Measurements from ENCODE around the gene SDS.

Gene SDS

DNA sequence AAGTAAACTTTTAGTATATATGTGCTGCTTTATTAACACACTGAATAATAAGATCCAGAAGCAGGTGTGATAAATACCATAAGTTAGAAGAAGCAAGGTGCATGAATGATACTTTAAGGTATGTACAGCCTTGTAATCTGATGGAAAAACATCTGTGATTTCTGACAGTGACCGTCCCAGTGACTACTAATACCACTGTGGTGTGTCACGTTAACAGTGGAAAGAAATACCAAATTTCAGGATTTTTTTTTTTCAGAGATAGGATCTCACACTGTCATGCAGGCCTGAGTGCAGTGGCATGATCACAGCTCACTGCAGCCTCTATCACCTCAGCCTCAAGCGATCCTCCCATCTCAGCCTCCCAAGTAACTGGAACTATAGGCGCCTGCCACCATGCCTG is 21.5 kb downstream of the SDS start:
- TF ChIP-seq, protein P1, sequence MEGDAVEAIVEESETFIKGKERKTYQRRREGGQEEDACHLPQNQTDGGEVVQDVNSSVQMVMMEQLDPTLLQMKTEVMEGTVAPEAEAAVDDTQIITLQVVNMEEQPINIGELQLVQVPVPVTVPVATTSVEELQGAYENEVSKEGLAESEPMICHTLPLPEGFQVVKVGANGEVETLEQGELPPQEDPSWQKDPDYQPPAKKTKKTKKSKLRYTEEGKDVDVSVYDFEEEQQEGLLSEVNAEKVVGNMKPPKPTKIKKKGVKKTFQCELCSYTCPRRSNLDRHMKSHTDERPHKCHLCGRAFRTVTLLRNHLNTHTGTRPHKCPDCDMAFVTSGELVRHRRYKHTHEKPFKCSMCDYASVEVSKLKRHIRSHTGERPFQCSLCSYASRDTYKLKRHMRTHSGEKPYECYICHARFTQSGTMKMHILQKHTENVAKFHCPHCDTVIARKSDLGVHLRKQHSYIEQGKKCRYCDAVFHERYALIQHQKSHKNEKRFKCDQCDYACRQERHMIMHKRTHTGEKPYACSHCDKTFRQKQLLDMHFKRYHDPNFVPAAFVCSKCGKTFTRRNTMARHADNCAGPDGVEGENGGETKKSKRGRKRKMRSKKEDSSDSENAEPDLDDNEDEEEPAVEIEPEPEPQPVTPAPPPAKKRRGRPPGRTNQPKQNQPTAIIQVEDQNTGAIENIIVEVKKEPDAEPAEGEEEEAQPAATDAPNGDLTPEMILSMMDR (IDR thresholded peaks at IDR 0.05; ENCODE audit: low read depth, low read length) = no peak
- H3K4me3 ChIP-seq (replicated peaks in 1 of 2; ENCODE audit: low read depth in 2 of 2, low read length in 2 of 2) = no peak overlapping the region
- no peak for DNase-seq (ENCODE audit: low read depth in 2 of 2)

- TF ChIP-seq, protein P1 (IDR thresholded peaks at IDR 0.05; ENCODE audit: low read depth, low read length) = no peak
- no peak for DNase-seq (ENCODE audit: low read depth in 2 of 2)
- no peak overlapping the region for H3K4me3 ChIP-seq (replicated peaks in 1 of 2; ENCODE audit: low read depth in 2 of 2, low read length in 2 of 2)
Observed at GRCh38 chr12:113381220-113381619, 22.5 kb downstream of the SDS start.

GRCh38 chr12:113378291-113378690 is 25.4 kb downstream of the SDS start:
- TF ChIP-seq, protein P1 (IDR thresholded peaks at IDR 0.05; ENCODE audit: low read depth, low read length) = no peak
- no peak overlapping the region for H3K4me3 ChIP-seq (replicated peaks in 1 of 2; ENCODE audit: low read depth in 2 of 2, low read length in 2 of 2)
- DNase-seq (ENCODE audit: low read depth in 2 of 2) = no peak

GRCh38 chr12:113374823-113375428 is 28.8 kb downstream of the SDS start:
- no peak for DNase-seq (ENCODE audit: low read depth in 2 of 2)
- no peak overlapping the region for H3K4me3 ChIP-seq (replicated peaks in 1 of 2; ENCODE audit: low read depth in 2 of 2, low read length in 2 of 2)
- TF ChIP-seq, protein P1 (IDR thresholded peaks at IDR 0.05; ENCODE audit: low read depth, low read length) = no peak

- TF ChIP-seq, protein P1 (IDR thresholded peaks at IDR 0.05; ENCODE audit: low read depth, low read length) = no peak
- H3K4me3 ChIP-seq (replicated peaks in 1 of 2; ENCODE audit: low read depth in 2 of 2, low read length in 2 of 2) = no peak overlapping the region
- no peak for DNase-seq (ENCODE audit: low read depth in 2 of 2)
Observed at GRCh38 chr12:113373969-113374368, 29.7 kb downstream of the SDS start.

DNA sequence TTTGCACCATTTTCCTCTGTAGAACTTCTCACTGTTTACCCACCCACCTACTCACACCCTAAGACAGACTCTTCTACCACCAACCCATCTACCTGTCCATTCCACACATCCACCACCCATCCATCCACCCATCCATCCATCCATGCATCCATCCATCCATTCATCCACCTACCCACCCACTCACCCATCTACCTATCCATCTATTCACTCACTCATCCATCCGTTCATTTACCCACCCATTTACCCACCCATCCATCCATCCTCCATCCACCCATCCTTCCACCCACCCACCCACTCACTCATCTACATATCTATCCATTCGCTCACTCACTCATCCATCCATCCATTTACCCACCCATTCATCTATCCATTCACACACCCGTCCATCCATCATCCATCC is 30.2 kb downstream of the SDS start:
- no peak for DNase-seq (ENCODE audit: low read depth in 2 of 2)
- TF ChIP-seq, protein P1 (IDR thresholded peaks at IDR 0.05; ENCODE audit: low read depth, low read length) = no peak
- no peak overlapping the region for H3K4me3 ChIP-seq (replicated peaks in 1 of 2; ENCODE audit: low read depth in 2 of 2, low read length in 2 of 2)

- TF ChIP-seq, protein P1 (IDR thresholded peaks at IDR 0.05; ENCODE audit: low read depth, low read length) = no peak
- H3K4me3 ChIP-seq (replicated peaks in 1 of 2; ENCODE audit: low read depth in 2 of 2, low read length in 2 of 2) = no peak overlapping the region
- no peak for DNase-seq (ENCODE audit: low read depth in 2 of 2)
Observed at GRCh38 chr12:113372371-113372770, 31.3 kb downstream of the SDS start.
